ENCODE measurements around the gene ZDHHC11. TPM values are rescaled to one million over a fixed set of nuclear protein-coding genes. Genes with fewer than 3 reads are reported as not detected.
"Not testable (repeated sequence)": the region's sequence is repeated elsewhere in the genome, so short reads cannot be mapped to it uniquely, and the experiment has no call there.

Gene ZDHHC11
- total and polyA plus RNA-seq, 5 donors from 2014 or later: 18.3 TPM; not detected in 4

- ATAC-seq (ENCODE audit: low read depth in 2 of 2); H3K27me3 ChIP-seq (ENCODE audit: control insufficient read depth, insufficient read depth, low read length); H3K4me3 ChIP-seq (ENCODE audit: low read depth, low read length); H3K4me1 Mint-ChIP-seq; H3K4me1 ChIP-seq (ENCODE audit: control insufficient read depth, insufficient read depth, low read length, poor library complexity, severe bottlenecking); DNase-seq; H3K27me3 Mint-ChIP-seq; H3K4me3 Mint-ChIP-seq; H3K27ac ChIP-seq (ENCODE audit: insufficient read depth, low read length, poor library complexity, severe bottlenecking); H3K9me3 Mint-ChIP-seq; H3K27ac Mint-ChIP-seq; H3K36me3 ChIP-seq (ENCODE audit: control insufficient read depth, insufficient read depth, low read length); H3K36me3 Mint-ChIP-seq; H3K9me3 ChIP-seq (ENCODE audit: control insufficient read depth in 2 of 2, low read length in 2 of 2): not testable (repeated sequence)
Observed at GRCh38 chr5:772547-772890, 78.3 kb downstream of the ZDHHC11 start.

- not testable (repeated sequence) for H3K27ac Mint-ChIP-seq, H3K4me3 Mint-ChIP-seq, DNase-seq
Observed at GRCh38 chr5:771841-772546, 78.8 kb downstream of the ZDHHC11 start.

GRCh38 chr5:771087-771781, 79.6 kb downstream of the ZDHHC11 start:
- not testable (repeated sequence) for H3K4me3 ChIP-seq (ENCODE audit: low read depth, low read length); H3K4me3 Mint-ChIP-seq; H3K27me3 Mint-ChIP-seq; ATAC-seq (ENCODE audit: low read depth in 2 of 2); H3K36me3 ChIP-seq (ENCODE audit: control insufficient read depth, insufficient read depth, low read length); H3K27me3 ChIP-seq (ENCODE audit: control insufficient read depth, insufficient read depth, low read length); H3K9me3 Mint-ChIP-seq; H3K27ac ChIP-seq (ENCODE audit: insufficient read depth, low read length, poor library complexity, severe bottlenecking); H3K9me3 ChIP-seq (ENCODE audit: control insufficient read depth in 2 of 2, low read length in 2 of 2); DNase-seq; H3K36me3 Mint-ChIP-seq; H3K4me1 ChIP-seq (ENCODE audit: control insufficient read depth, insufficient read depth, low read length, poor library complexity, severe bottlenecking); H3K4me1 Mint-ChIP-seq
- peak overlapping the region in 2 of 3 donors; percentile 35 to 52 for H3K27ac Mint-ChIP-seq

More at GRCh38 chr5:771841-772546, 78.8 kb downstream of the ZDHHC11 start:
- not testable (repeated sequence) for H3K36me3 ChIP-seq (ENCODE audit: control insufficient read depth, insufficient read depth, low read length); H3K4me1 Mint-ChIP-seq; H3K27ac ChIP-seq (ENCODE audit: insufficient read depth, low read length, poor library complexity, severe bottlenecking); H3K4me3 ChIP-seq (ENCODE audit: low read depth, low read length); ATAC-seq (ENCODE audit: low read depth in 2 of 2); H3K27me3 Mint-ChIP-seq; H3K27me3 ChIP-seq (ENCODE audit: control insufficient read depth, insufficient read depth, low read length); H3K36me3 Mint-ChIP-seq; H3K4me1 ChIP-seq (ENCODE audit: control insufficient read depth, insufficient read depth, low read length, poor library complexity, severe bottlenecking); H3K9me3 ChIP-seq (ENCODE audit: control insufficient read depth in 2 of 2, low read length in 2 of 2); H3K9me3 Mint-ChIP-seq

- H3K4me1 Mint-ChIP-seq; H3K4me3 Mint-ChIP-seq; H3K9me3 ChIP-seq (ENCODE audit: control insufficient read depth in 2 of 2, low read length in 2 of 2); H3K27me3 Mint-ChIP-seq; ATAC-seq (ENCODE audit: low read depth in 2 of 2); H3K36me3 ChIP-seq (ENCODE audit: control insufficient read depth, insufficient read depth, low read length); H3K4me3 ChIP-seq (ENCODE audit: low read depth, low read length); H3K27ac Mint-ChIP-seq; H3K36me3 Mint-ChIP-seq; H3K27ac ChIP-seq (ENCODE audit: insufficient read depth, low read length, poor library complexity, severe bottlenecking); H3K27me3 ChIP-seq (ENCODE audit: control insufficient read depth, insufficient read depth, low read length); H3K9me3 Mint-ChIP-seq; DNase-seq; H3K4me1 ChIP-seq (ENCODE audit: control insufficient read depth, insufficient read depth, low read length, poor library complexity, severe bottlenecking): not testable (repeated sequence)
Observed at GRCh38 chr5:770585-770984, 80.2 kb downstream of the ZDHHC11 start.

GRCh38 chr5:769485-770145, 81.2 kb downstream of the ZDHHC11 start:
- not testable (repeated sequence) for ATAC-seq (ENCODE audit: low read depth in 2 of 2); H3K4me3 ChIP-seq (ENCODE audit: low read depth, low read length); H3K27ac ChIP-seq (ENCODE audit: insufficient read depth, low read length, poor library complexity, severe bottlenecking); H3K27me3 ChIP-seq (ENCODE audit: control insufficient read depth, insufficient read depth, low read length); H3K27ac Mint-ChIP-seq; H3K27me3 Mint-ChIP-seq; H3K4me1 Mint-ChIP-seq; H3K9me3 ChIP-seq (ENCODE audit: control insufficient read depth in 2 of 2, low read length in 2 of 2); H3K36me3 ChIP-seq (ENCODE audit: control insufficient read depth, insufficient read depth, low read length); DNase-seq; H3K4me1 ChIP-seq (ENCODE audit: control insufficient read depth, insufficient read depth, low read length, poor library complexity, severe bottlenecking); H3K9me3 Mint-ChIP-seq; H3K36me3 Mint-ChIP-seq; H3K4me3 Mint-ChIP-seq

DNA sequence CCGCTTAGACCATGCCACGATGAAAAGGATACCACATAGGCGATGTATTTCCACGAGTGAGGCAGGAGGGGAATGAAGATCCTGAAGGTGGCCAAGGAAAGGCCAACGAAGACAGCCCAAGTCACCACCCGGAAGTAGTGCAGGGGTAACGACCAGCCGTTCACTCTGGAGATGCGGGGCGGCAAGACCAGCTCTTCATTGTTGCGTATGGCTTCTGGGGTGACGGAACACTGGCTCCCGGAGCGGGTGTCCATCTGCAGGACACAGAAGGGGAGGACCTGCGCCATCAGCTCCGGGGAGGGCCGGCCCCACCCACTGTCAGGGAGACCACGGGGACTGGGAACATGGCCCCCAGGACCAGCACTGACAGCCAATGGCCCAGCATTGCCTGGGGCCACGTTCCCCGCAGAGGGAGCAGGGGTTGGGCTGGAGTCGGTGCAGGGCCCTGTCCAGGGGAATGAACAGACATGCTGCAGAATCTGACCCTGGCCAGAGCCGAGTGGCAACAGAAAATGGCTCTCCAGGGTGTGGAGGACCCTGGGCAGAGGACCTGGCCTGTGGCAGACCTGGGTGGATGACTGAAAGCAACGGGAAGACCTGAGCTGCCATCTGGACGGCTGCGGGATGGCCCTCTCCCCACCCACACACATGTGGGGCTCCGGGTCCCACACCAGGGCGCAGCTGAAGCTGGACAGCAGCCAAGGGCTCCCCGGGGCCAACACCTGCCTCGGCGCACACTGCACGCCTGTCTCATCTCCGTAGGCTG, 83.9 kb downstream of the ZDHHC11 start:
- Mint-ChIP-seq H3K9me3 (no peaks in the 10 kb centered on the region), H3K4me1 (no peaks in the 10 kb centered on the region), H3K27ac (no peak overlapping the region), H3K27me3 (no peaks in the 10 kb centered on the region), H3K4me3 (no peak overlapping the region), H3K36me3 (peaks cover 3% of the 10 kb centered on the region)
- Histone ChIP-seq H3K27ac (ENCODE audit: insufficient read depth, low read length, poor library complexity, severe bottlenecking) (no peak overlapping the region), H3K4me3 (ENCODE audit: low read depth, low read length) (no peak overlapping the region), H3K4me1 (ENCODE audit: control insufficient read depth, insufficient read depth, low read length, poor library complexity, severe bottlenecking) (no peaks in the 10 kb centered on the region), H3K27me3 (ENCODE audit: control insufficient read depth, insufficient read depth, low read length) (no peaks in the 10 kb centered on the region), H3K9me3 (ENCODE audit: control insufficient read depth in 2 of 2, low read length in 2 of 2) (no peaks in the 10 kb centered on the region), H3K36me3 (ENCODE audit: control insufficient read depth, insufficient read depth, low read length) (no peaks in the 10 kb centered on the region)
- ATAC-seq (ENCODE audit: low read depth in 2 of 2) (no peak), DNase-seq (no peak)

GRCh38 chr5:765948-766631, 84.7 kb downstream of the ZDHHC11 start:
- no peak overlapping the region for H3K4me3 Mint-ChIP-seq
- no peaks in the 10 kb centered on the region for H3K4me1 Mint-ChIP-seq
- peaks cover 3% of the 10 kb centered on the region for H3K36me3 Mint-ChIP-seq
- Histone ChIP-seq H3K9me3 (ENCODE audit: control insufficient read depth in 2 of 2, low read length in 2 of 2) (no peaks in the 10 kb centered on the region), H3K27me3 (ENCODE audit: control insufficient read depth, insufficient read depth, low read length) (no peaks in the 10 kb centered on the region), H3K27ac (ENCODE audit: insufficient read depth, low read length, poor library complexity, severe bottlenecking) (no peak overlapping the region), H3K36me3 (ENCODE audit: control insufficient read depth, insufficient read depth, low read length) (no peaks in the 10 kb centered on the region), H3K4me3 (ENCODE audit: low read depth, low read length) (no peak overlapping the region), H3K4me1 (ENCODE audit: control insufficient read depth, insufficient read depth, low read length, poor library complexity, severe bottlenecking) (no peaks in the 10 kb centered on the region)
- no peak for DNase-seq
- H3K27me3 Mint-ChIP-seq: no peaks in the 10 kb centered on the region
- ATAC-seq (ENCODE audit: low read depth in 2 of 2): no peak
- H3K27ac Mint-ChIP-seq: no peak overlapping the region
- no peaks in the 10 kb centered on the region for H3K9me3 Mint-ChIP-seq
